GM12892 (cell line): ENCODE measurements around the gene LAMA2.

Source experiments
- DNase-seq: peaks from one replicate; pipeline ENCODE4 v3.0.0; 2011; ENCODE audit not compliant: insufficient read length
- FAIRE-seq: peaks from 2 replicates; lab custom pipeline; 2011; peaks lifted over from hg19 to GRCh38; lab: Jason Lieb, UNC
- POLR2A ChIP-seq: IDR thresholded peaks from 2 replicates; pipeline ENCODE4 v1.6.1; 2011; ENCODE audit warnings: low read depth, low read length, control low read depth
- POLR2AphosphoS5 ChIP-seq: IDR thresholded peaks from 2 replicates; pipeline ENCODE4 v1.6.1; 2011; ENCODE audit warnings: low read depth, low read length, control low read depth
- TAF1 ChIP-seq: IDR thresholded peaks from 2 replicates; pipeline ENCODE4 v1.6.1; 2011; ENCODE audit warnings: low read depth, mild to moderate bottlenecking, control low read depth, low read length, borderline replicate concordance

Gene LAMA2

DNA sequence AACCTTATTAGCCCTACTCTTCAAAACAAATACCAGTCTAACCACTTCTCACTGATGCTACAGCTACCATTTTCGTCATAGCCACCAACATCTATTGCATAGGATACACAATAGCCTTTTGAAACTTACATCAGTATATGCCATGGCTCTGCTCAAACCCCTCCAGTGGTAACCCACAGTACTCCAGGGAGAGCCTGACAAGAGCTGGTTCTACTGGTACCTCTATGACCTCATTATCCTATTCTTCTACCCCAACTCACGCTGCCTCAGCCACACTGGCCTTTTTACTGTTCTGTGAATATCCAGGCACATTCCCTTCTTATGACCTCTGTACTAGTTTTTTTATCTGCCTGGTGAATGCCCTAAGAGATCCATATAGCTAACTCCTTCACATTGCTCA is 669.5 kb downstream of the LAMA2 start:
- FAIRE-seq (no peak), DNase-seq (no peak)
- TF ChIP-seq POLR2AphosphoS5 (no peak), POLR2A (no peak), TAF1 (no peak)

DNA sequence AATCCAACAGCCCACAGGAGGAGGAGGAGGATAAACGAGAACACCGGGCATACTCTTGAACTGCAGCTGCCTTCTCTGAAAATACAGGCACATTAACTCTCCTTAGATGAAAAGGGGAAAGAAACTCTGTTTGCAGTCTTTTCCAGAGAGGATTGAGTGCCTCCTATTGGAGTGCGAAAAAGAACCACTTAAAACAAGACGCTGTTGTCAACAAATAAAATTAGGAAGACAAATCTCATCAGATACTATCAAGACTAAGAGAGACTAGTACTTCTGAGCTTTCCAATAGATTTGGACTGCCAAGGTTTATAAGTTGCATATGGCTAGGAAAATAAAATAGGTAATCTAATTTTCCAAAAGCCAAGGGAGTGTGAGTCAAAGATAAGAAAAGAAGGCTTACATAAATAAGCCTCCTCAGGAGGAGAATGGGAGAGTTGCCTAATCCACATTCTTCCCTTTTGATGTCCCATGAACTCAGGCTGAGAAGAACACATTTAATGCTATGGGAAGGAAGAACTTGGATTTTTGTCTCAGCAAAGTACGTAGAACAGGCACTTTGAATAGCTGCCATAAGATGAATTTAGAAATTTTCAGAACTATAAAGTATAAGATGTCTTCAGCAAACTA is 672.4 kb downstream of the LAMA2 start:
- TF ChIP-seq POLR2A (no peak), POLR2AphosphoS5 (no peak), TAF1 (no peak)
- FAIRE-seq, result no peak

DNA sequence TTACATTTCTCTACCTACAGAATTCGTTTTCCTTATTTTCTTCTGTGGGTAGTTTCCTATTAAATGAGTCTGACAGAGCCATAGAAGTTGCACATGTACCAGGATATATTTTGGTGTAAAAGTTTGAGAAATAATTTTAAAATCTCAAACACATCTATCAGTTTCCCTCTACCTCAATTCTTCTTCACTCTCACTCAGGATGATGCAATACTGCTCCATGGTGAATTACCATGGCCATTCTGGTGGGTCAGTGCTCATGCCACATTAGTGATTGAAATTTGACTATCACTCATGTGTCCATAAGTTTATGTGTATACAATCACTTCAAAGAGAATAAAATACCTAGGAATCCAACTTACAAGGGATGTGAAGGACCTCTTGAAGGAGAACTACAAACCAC is 675.3 kb downstream of the LAMA2 start:
- FAIRE-seq (no peak), DNase-seq (no peak)
- TF ChIP-seq TAF1 (no peak), POLR2A (no peak), POLR2AphosphoS5 (no peak)

More for the DNA sequence above, 672.4 kb downstream of the LAMA2 start:
- no peak for DNase-seq

DNA sequence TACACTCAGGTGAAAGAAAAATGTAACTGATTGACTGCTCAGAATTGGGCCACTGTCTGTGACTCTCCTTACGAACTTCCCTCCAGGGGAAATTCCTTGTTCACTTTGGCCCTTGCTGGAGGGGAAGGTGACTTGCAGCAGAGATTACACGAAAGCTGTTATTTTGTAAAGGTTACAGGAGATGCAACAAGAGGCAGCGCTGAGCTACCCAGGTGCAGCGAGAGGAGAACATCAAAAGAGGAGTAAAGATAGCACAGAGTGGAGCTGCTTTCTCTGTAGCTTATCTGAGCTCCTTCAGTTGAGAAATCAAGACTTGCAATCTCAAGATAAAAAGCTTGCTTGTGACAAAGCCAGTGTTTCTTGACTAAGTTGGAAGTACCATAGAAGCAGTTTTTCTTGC is 682.4 kb downstream of the LAMA2 start:
- no peak for TF ChIP-seq POLR2A
- FAIRE-seq, result no peak
- DNase-seq, result no peak

DNA sequence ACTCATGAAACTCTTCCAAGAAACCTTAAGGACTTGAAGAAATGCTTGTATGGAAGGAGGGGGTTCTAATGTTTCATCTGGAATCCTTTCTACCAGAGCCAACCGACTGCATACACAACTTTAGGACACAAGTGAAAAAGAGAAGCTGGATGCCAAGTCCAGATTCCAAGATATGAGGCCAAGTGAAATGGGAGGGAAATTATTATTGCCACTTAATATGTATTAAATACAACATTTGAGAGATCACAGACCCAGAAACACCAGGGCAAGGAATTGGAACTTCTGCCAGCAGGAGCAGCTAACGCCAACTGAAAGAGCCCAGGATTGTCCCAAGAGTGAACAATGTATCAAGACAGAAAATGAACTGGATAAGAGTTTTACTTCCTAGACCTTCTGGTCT is 682.9 kb downstream of the LAMA2 start:
- no peak for DNase-seq
- TF ChIP-seq TAF1 (no peak), POLR2AphosphoS5 (no peak), POLR2A (no peak)
- no peak for FAIRE-seq
